Measurements from ENCODE around the gene COL25A1. TPM values are rescaled to one million over a fixed set of nuclear protein-coding genes. Genes with fewer than 3 reads are reported as not detected.

COL25A1 gene
- total RNA-seq, 1 donor from 2014 or later, result 0.35 TPM

DNA sequence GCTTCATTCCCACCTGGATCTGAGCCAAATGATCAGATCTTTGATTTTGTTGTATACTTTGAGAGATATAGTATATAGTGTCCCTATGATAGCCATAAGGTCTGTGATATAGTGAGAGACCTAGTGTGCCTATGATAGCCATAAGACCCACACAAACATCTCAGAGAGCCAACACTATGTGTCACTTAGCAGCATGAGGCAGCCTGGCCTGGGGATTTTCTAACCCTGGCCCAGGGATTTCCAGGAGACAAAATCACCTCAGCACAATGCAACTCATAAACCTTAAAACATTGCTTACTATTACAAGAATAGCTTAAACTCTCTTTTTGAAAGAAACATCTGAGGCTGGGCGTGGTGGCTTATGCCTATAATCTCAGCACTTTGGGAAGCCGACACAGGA lies 23.2 kb upstream of the COL25A1 start:
- H3K9me3 ChIP-seq, result peaks cover 15% of the 10 kb centered on the region
- H3K4me1 ChIP-seq, result no peaks in the 10 kb centered on the region
- no peaks in the 10 kb centered on the region for H3K27me3 ChIP-seq (ENCODE audit: low read depth)
- no peak overlapping the region for H3K4me3 ChIP-seq
- no peak for DNase-seq
- TF ChIP-seq, protein P1, sequence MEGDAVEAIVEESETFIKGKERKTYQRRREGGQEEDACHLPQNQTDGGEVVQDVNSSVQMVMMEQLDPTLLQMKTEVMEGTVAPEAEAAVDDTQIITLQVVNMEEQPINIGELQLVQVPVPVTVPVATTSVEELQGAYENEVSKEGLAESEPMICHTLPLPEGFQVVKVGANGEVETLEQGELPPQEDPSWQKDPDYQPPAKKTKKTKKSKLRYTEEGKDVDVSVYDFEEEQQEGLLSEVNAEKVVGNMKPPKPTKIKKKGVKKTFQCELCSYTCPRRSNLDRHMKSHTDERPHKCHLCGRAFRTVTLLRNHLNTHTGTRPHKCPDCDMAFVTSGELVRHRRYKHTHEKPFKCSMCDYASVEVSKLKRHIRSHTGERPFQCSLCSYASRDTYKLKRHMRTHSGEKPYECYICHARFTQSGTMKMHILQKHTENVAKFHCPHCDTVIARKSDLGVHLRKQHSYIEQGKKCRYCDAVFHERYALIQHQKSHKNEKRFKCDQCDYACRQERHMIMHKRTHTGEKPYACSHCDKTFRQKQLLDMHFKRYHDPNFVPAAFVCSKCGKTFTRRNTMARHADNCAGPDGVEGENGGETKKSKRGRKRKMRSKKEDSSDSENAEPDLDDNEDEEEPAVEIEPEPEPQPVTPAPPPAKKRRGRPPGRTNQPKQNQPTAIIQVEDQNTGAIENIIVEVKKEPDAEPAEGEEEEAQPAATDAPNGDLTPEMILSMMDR (IDR thresholded peaks at IDR 0.05), result no peak
- no peak for ATAC-seq
- no peak overlapping the region for H3K27ac ChIP-seq
- H3K36me3 ChIP-seq, result no peaks in the 10 kb centered on the region
- intact Hi-C loops (cut with DNase I), result no loop called here

DNA sequence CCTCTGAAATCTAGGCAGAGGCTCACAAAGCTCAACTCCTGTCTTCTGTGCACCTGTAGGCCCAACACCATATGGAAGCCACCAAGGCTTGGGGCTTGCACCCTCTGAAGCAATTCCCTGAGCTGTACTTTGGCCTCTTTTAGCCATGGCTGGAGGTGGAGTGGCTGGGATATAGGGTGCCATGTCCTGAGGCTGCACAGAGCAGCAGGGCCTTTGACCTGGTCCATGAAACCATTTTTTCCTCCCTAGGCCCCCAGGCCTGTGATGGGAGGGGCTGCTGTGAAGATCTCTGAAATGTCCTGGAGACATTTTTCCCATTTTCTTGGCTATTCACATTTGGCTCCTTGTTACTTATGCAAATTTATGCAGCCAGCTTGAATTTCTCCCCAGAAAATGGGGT lies 20.9 kb upstream of the COL25A1 start:
- Histone ChIP-seq H3K9me3 (peaks cover 15% of the 10 kb centered on the region), H3K27me3 (ENCODE audit: low read depth) (no peaks in the 10 kb centered on the region), H3K27ac (no peak overlapping the region), H3K4me3 (no peak overlapping the region), H3K36me3 (no peaks in the 10 kb centered on the region), H3K4me1 (no peaks in the 10 kb centered on the region)
- DNase-seq (no peak), ATAC-seq (no peak)
- TF ChIP-seq, protein P1 (IDR thresholded peaks at IDR 0.05), result no peak
- intact Hi-C loops (cut with DNase I), result no loop called here

DNA sequence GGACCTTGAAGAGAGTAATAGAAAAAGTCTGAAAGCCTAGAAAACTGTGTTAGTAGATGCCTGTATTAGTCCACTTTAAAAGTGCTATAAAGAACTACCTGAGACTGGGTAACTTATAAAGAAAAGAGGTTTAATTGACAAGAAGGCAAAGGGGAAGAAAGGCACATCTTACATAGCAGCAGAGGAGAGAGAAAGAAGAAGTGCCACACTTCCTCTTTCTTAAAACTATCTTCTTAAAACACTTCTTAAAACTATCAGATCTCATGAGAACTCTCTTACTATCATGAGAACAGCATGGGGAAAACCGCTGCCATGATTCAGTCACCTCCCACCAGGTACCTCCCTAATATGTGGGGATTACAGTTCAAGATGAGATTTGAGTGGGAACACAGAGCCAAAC lies 18.8 kb upstream of the COL25A1 start:
- DNase-seq, result no peak
- no peaks in the 10 kb centered on the region for H3K4me1 ChIP-seq
- no peak overlapping the region for H3K27ac ChIP-seq
- TF ChIP-seq, protein P1 (IDR thresholded peaks at IDR 0.05), result no peak
- ATAC-seq, result no peak
- H3K27me3 ChIP-seq (ENCODE audit: low read depth), result no peaks in the 10 kb centered on the region
- no peak overlapping the region for H3K4me3 ChIP-seq
- H3K9me3 ChIP-seq, result peaks cover 15% of the 10 kb centered on the region
- intact Hi-C loops (cut with DNase I), result no loop called here
- H3K36me3 ChIP-seq, result no peaks in the 10 kb centered on the region

DNA sequence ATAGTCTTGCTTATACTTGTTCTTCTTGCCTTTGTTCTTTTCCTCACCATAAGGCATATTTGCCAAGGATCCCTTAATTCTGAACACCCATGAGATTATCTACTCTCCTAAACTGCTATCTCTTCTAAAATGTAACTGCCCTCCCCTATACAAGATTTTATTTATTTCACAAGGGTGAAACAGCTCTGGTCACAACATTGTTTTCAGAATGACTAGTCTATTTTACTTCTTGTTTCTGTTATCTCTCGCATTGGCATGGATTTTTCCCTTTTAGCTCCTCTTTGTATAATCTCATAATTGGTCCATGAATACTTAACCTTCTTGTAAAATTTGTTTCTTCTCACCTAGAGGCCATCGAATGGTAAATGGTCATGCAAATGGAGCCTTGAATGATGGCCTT lies 17.2 kb upstream of the COL25A1 start:
- H3K4me3 ChIP-seq, result no peak overlapping the region
- ATAC-seq, result no peak
- H3K27me3 ChIP-seq (ENCODE audit: low read depth), result no peaks in the 10 kb centered on the region
- no peak for DNase-seq
- H3K4me1 ChIP-seq, result no peaks in the 10 kb centered on the region
- TF ChIP-seq, protein P1 (IDR thresholded peaks at IDR 0.05), result no peak
- no peaks in the 10 kb centered on the region for H3K36me3 ChIP-seq
- H3K9me3 ChIP-seq, result peaks cover 15% of the 10 kb centered on the region
- intact Hi-C loops (cut with DNase I), result no loop called here
- H3K27ac ChIP-seq, result no peak overlapping the region

DNA sequence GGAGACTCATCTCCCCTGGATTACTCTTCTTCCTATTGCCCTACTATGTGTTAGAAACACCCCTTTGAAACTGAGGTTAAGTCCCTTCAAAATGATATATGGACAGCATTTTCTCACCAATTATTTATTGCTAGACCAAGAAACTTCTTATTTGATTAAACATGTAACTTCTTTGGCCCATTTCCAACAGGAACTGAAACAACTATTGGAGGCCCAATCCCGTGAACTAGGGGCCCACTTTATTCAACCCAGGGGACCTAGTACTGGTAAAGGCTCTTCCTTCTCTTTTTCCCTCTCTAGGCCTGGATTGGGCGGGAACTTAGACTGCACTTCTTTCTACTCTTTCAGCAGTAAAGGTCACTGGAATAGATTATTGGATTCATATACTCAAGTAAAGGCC lies 16.7 kb upstream of the COL25A1 start:
- ATAC-seq, result no peak
- intact Hi-C loops (cut with DNase I), result no loop called here

More for the DNA sequence above, 16.7 kb upstream of the COL25A1 start:
- TF ChIP-seq, protein P1 (IDR thresholded peaks at IDR 0.05), result no peak
- Histone ChIP-seq H3K4me1 (no peaks in the 10 kb centered on the region), H3K4me3 (no peak overlapping the region), H3K27ac (no peak overlapping the region), H3K36me3 (no peaks in the 10 kb centered on the region), H3K9me3 (peaks cover 15% of the 10 kb centered on the region), H3K27me3 (ENCODE audit: low read depth) (no peaks in the 10 kb centered on the region)
- DNase-seq, result no peak
